Spleen (tissue), 11 donors: Measurements from ENCODE around the gene TMEM212. TPM values are rescaled to one million over a fixed set of nuclear protein-coding genes. Genes with fewer than 3 reads are reported as not detected.

ENCODE experiments used
- DNase-seq: peaks from one replicate; pipeline ENCODE4 v3.0.0-alpha.2; 2020
- H3K27ac ChIP-seq, 8 donors: fragments of 200-600 bp; sonication (generic) in 7 of 8; 1 replicate in 4 of 8; 2 replicates in 4 of 8; pipeline versions ENCODE4 v1.5.0 to v1.8.0; 2016 to 2021; ENCODE audit warnings: inconsistent platforms in 4 of 8, mild to moderate bottlenecking in 4 of 8, moderate library complexity in 1 of 8
- H3K27me3 ChIP-seq, 7 donors: fragments of 200-600 bp; sonication (generic) in 6 of 7; replicated peaks in 1 of 7; 1 replicate in 4 of 7; 2 replicates in 3 of 7; pipeline versions ENCODE4 v1.5.0 to v1.8.0; 2016 to 2021; ENCODE audit warnings: inconsistent platforms in 3 of 7, mild to moderate bottlenecking in 1 of 7
- H3K36me3 ChIP-seq, 6 donors: fragments of 200-600 bp; sonication (generic) in 5 of 6; 1 replicate in 4 of 6; 2 replicates in 2 of 6; pipeline versions ENCODE4 v1.5.0 to v1.8.0; 2016 to 2021; ENCODE audit warnings: inconsistent platforms in 2 of 6
- H3K4me1 ChIP-seq, 6 donors: fragments of 200-600 bp; sonication (generic) in 5 of 6; 1 replicate in 3 of 6; 2 replicates in 3 of 6; pipeline versions ENCODE4 v1.5.0 to v1.8.0; 2016 to 2021; ENCODE audit warnings: inconsistent platforms in 3 of 6
- H3K4me3 ChIP-seq, 8 donors: fragments of 200-600 bp; sonication (generic) in 7 of 8; 1 replicate in 4 of 8; 2 replicates in 4 of 8; pipeline versions ENCODE4 v1.5.0 to v1.8.0; 2016 to 2021; ENCODE audit warnings: inconsistent platforms in 4 of 8, mild to moderate bottlenecking in 4 of 8, moderate library complexity in 2 of 8
- H3K9me3 ChIP-seq, 8 donors: fragments of 200-600 bp; sonication (generic) in 7 of 8; 1 replicate in 4 of 8; 2 replicates in 4 of 8; pipeline versions ENCODE4 v1.5.0 to v1.8.0; 2016 to 2021; ENCODE audit warnings: inconsistent platforms in 4 of 8
- CTCF ChIP-seq, 11 experiments: fragments of 200-600 bp in 7 of 11; fragments of 450-650 bp in 4 of 11; sonication (generic) in 4 of 11; IDR thresholded peaks in 8 of 11; conservative IDR thresholded peaks in 3 of 11; 1 replicate in 7 of 11; 2 replicates in 4 of 11; pipeline versions ENCODE4 v1.4.0 to v1.8.0; 2016 to 2021; ENCODE audit warnings: antibody characterized with exemption in 11 of 11, inconsistent platforms in 4 of 11, mild to moderate bottlenecking in 1 of 11
- POLR2A ChIP-seq, 3 donors: fragments of 450-650 bp; IDR thresholded peaks; one replicate each; pipeline ENCODE4 v1.5.1; 2017; ENCODE audit warnings: antibody characterized with exemption in 3 of 3, mild to moderate bottlenecking in 1 of 3
- POLR2AphosphoS5 ChIP-seq, 3 donors: sonication (generic); formaldehyde crosslinking; IDR thresholded peaks; one replicate each; pipeline ENCODE4 v1.5.1; 2017; ENCODE audit warnings: antibody characterized with exemption in 3 of 3
- WGBS, 5 donors: extraction: QIAGEN DNeasy Blood & Tissue Kit in 3 of 5; methylation state at CpG; one replicate each; pipeline versions ENCODE4 v1.1.5 to v1.1.7; 2013 to 2018; 5-methylcytosine and 5-hydroxymethylcytosine counted together
- intact Hi-C: fragments of 100-400 bp; cut with DNase I; formaldehyde crosslinking; loops from one replicate; pipeline ENCODE4 v1.15.0; 2023; ENCODE audit warnings: low total_unique reads
- polyA plus RNA-seq, 3 donors: library from polyadenylated mRNA; stranded (reverse); fragments of 200-250 nt; gene quantifications; one replicate each; pipeline ENCODE4 v1.2.1, GENCODE V29; 2013
- total RNA-seq, 7 donors: library from RNA; depleted of rRNA in 3 of 7; stranded (reverse); fragments of >200 nt in 3 of 7; fragmentation: NEBNext Ultra II Directional in 4 of 7; extraction: Animal tissue kit (Norgen Biotek cat#: 25700) in 4 of 7; gene quantifications; one replicate each; pipeline versions ENCODE4 v1.1.0 to v1.2.1, GENCODE V29; 2016 to 2021
- donor health status: healthy with polysubstance abuse.
- donor health status: DM: no; HTN: no; CAD: no; lungs with moderate emphysema.
- donor health status: DM: no; HTN: no; CAD: no.
- donor health status: Bipolar disorder and iron deficiency.
- donor health status: healthy.
- donor health status: DM: no; HTN: no; CAD: no.
- donor health status: DM: yes; HTN: yes; CAD: no.

The TMEM212 gene
- total and polyA plus RNA-seq, 10 donors, result not detected

- Histone ChIP-seq H3K27ac (no peak overlapping the region), H3K27me3 (no peaks in the 10 kb centered on the region), H3K9me3 (peaks cover 0 to 17% (median 2%) of the 10 kb centered on the region in 8 donors), H3K36me3 (no peaks in the 10 kb centered on the region), H3K4me1 (no peaks in the 10 kb centered on the region), H3K4me3 (no peak overlapping the region)
- intact Hi-C loops, result no loop called here
- DNase-seq, result no peak
- 83 to 98% (median 89%) methylated on average over 13 to 33 of the region's 33 CpGs for WGBS, 5 donors
- TF ChIP-seq POLR2A (IDR thresholded peaks at IDR 0.05), result no peak
- TF ChIP-seq POLR2AphosphoS5 (IDR thresholded peaks at IDR 0.05), result no peak
- no peak for TF ChIP-seq CTCF (IDR thresholded peaks at IDR 0.05 in 8 of 11, conservative IDR thresholded peaks at IDR 0.05 in 3 of 11)
Observed at GRCh38 chr3:171906951-171907676, 64.0 kb downstream of the TMEM212 start.

- TF ChIP-seq CTCF (IDR thresholded peaks at IDR 0.05 in 8 of 11, conservative IDR thresholded peaks at IDR 0.05 in 3 of 11) (no peak), POLR2A (IDR thresholded peaks at IDR 0.05) (no peak), POLR2AphosphoS5 (IDR thresholded peaks at IDR 0.05) (no peak)
- DNase-seq, result no peak
- WGBS, 5 donors, result 77 to 91% (median 86%) methylated on average over 2 of the region's 2 CpGs
- Histone ChIP-seq H3K4me1 (no peaks in the 10 kb centered on the region), H3K9me3 (peaks cover 0 to 17% (median 2%) of the 10 kb centered on the region in 8 donors), H3K4me3 (no peak overlapping the region), H3K36me3 (no peaks in the 10 kb centered on the region), H3K27me3 (no peaks in the 10 kb centered on the region), H3K27ac (no peak overlapping the region)
- intact Hi-C loops, result no loop called here
Observed at GRCh38 chr3:171907761-171908160, 64.6 kb downstream of the TMEM212 start.

GRCh38 chr3:171908731-171909130 lies 65.6 kb downstream of the TMEM212 start:
- TF ChIP-seq POLR2A (IDR thresholded peaks at IDR 0.05), result no peak
- TF ChIP-seq POLR2AphosphoS5 (IDR thresholded peaks at IDR 0.05), result no peak
- TF ChIP-seq CTCF (IDR thresholded peaks at IDR 0.05 in 8 of 11, conservative IDR thresholded peaks at IDR 0.05 in 3 of 11), result no peak
- intact Hi-C loops, result no loop called here
- Histone ChIP-seq H3K27ac (no peak overlapping the region), H3K27me3 (no peaks in the 10 kb centered on the region), H3K9me3 (peaks cover 0 to 17% (median 2%) of the 10 kb centered on the region in 8 donors), H3K36me3 (no peaks in the 10 kb centered on the region), H3K4me3 (no peak overlapping the region), H3K4me1 (no peaks in the 10 kb centered on the region)
- DNase-seq, result no peak
- 73 to 86% (median 84%) methylated on average over 2 of the region's 2 CpGs for WGBS, 5 donors

Other genes starting within 250 kb of the TMEM212 start
- gene PLD1, start 32.9 kb upstream of the TMEM212 start, total RNA-seq, result 10 to 100 TPM; 40.2 to 75.2 (median 68.9) TPM
- 10 to 100 TPM in 1 of 3 donors, 1 to 10 TPM in 2; 3.0 to 12.6 (median 3.5) TPM for gene PLD1, start 32.9 kb upstream of the TMEM212 start, polyA plus RNA-seq
- gene FNDC3B, start 196.2 kb downstream of the TMEM212 start, total RNA-seq, result 100 to 1,000 TPM in 6 of 7 donors, 10 to 100 TPM in 1; 88.8 to 149 (median 110) TPM
- gene FNDC3B, start 196.2 kb downstream of the TMEM212 start, polyA plus RNA-seq, result 1 to 10 TPM; 3.1 to 9.1 (median 4.5) TPM